K562 (cell line): ENCODE results near the gene LMCD1. TPM values are rescaled to one million over a fixed set of nuclear protein-coding genes. Genes with fewer than 3 reads are reported as not detected.

Source experiments
- ATAC-seq: fragments of 200-7000 bp; cut with Tn5 transposase; 3 replicates; pipeline ENCODE4 v1.9.1; 2020; ENCODE audit warnings: moderate library complexity
- BruUV-seq: library from RNA; stranded (reverse); fragments of 400-500 nt; replicated peaks from 2 replicates; lab custom pipeline; 2021; lab: Mats Ljungman, UMichigan
- CTCF ChIA-PET: fragments of 300-600 bp; formaldehyde crosslinking; extraction: SDS; loops from one replicate; lab custom pipeline; 2021; ENCODE audit warnings: low intra/inter-chr PET ratio; lab: Yijun Ruan, JAX
- POLR2A ChIA-PET: fragments of 300-600, 350-650 bp; sonication (Branson Sonifier 250); formaldehyde crosslinking; extraction: SDS; loops from one replicate; lab custom pipeline; 2021; ENCODE audit warnings: antibody characterized with exemption, inconsistent platforms; lab: Yijun Ruan, JAX
- DNase-seq, 4 experiments: peaks; one replicate each; pipeline versions ENCODE4 v3.0.0 to v3.0.0-alpha.2; 2011 to 2018; ENCODE audit warnings: low spot score in 3 of 4, mixed read lengths in 3 of 4; ENCODE audit errors: extremely low read depth in 1 of 4
- FAIRE-seq: peaks from 2 replicates; lab custom pipeline; 2011; peaks lifted over from hg19 to GRCh38; lab: Jason Lieb, UNC
- H2AFZ ChIP-seq: 2 replicates; pipeline ENCODE4 v1.6.0; 2011; ENCODE audit warnings: low read depth, low read length, control low read depth, inconsistent platforms
- H3K27ac ChIP-seq: fragments of 200-600 bp; 3 replicates; pipeline ENCODE4 v1.8.0; 2011; ENCODE audit warnings: low read depth, mild to moderate bottlenecking, control low read depth, inconsistent platforms, low read length, moderate library complexity, mixed read lengths; ENCODE audit errors: extremely low read depth
- H3K27me3 ChIP-seq, 2 experiments: fragments of 300-600 bp in 1 of 2; 2 replicates in 1 of 2; 3 replicates in 1 of 2; pipeline versions ENCODE4 v1.6.0 to v1.8.0; 2011; ENCODE audit warnings: inconsistent platforms in 2 of 2, low read length in 2 of 2, mild to moderate bottlenecking in 1 of 2, mixed read lengths in 1 of 2, moderate library complexity in 1 of 2; ENCODE audit not compliant: control insufficient read depth in 2 of 2, insufficient read depth in 2 of 2
- H3K36me3 ChIP-seq: fragments of 300-600 bp; 3 replicates; pipeline ENCODE4 v1.8.0; 2011; ENCODE audit warnings: mild to moderate bottlenecking, low read length, inconsistent platforms; ENCODE audit not compliant: control insufficient read depth, insufficient read depth
- H3K4me1 ChIP-seq, 2 experiments: fragments of 200-600 bp in 1 of 2; replicated peaks in 1 of 2; 2 replicates in 1 of 2; 3 replicates in 1 of 2; pipeline versions ENCODE4 v1.5.1 to v1.8.0; 2011; ENCODE audit warnings: inconsistent platforms in 2 of 2, low read length in 2 of 2, mild to moderate bottlenecking in 1 of 2, mixed read lengths in 1 of 2, moderate library complexity in 1 of 2; ENCODE audit not compliant: control insufficient read depth in 2 of 2, insufficient read depth in 2 of 2
- H3K4me2 ChIP-seq: 2 replicates; pipeline ENCODE4 v1.6.1; 2011; ENCODE audit warnings: low read length, control low read depth, inconsistent platforms, mixed read lengths; ENCODE audit not compliant: insufficient read depth
- H3K4me3 ChIP-seq: fragments of 200-600 bp; sonication (generic), shearing (Covaris generic); 2 replicates; pipeline ENCODE4 v1.5.1; 2016; ENCODE audit warnings: control low read depth, inconsistent platforms
- H3K79me2 ChIP-seq: fragments of 200-600 bp; 3 replicates; pipeline ENCODE4 v1.8.0; 2011; ENCODE audit warnings: low read length, inconsistent platforms; ENCODE audit not compliant: control insufficient read depth, insufficient read depth
- H3K9ac ChIP-seq, 2 experiments: 2 replicates each; pipeline versions ENCODE4 v1.6.0 to v1.6.1; 2011; ENCODE audit warnings: low read depth in 2 of 2, low read length in 2 of 2, control low read depth in 1 of 2, inconsistent platforms in 1 of 2, mild to moderate bottlenecking in 1 of 2, mixed read lengths in 1 of 2; ENCODE audit not compliant: insufficient read depth in 1 of 2
- H3K9me1 ChIP-seq: one replicate; pipeline ENCODE4 v1.6.0; 2011; ENCODE audit warnings: inconsistent platforms, mild to moderate bottlenecking, low read length, moderate library complexity; ENCODE audit not compliant: control insufficient read depth, insufficient read depth
- H3K9me3 ChIP-seq: replicated peaks from 2 replicates; pipeline ENCODE4 v1.5.1; 2011; ENCODE audit warnings: low read depth, low read length, inconsistent platforms; ENCODE audit not compliant: control insufficient read depth, insufficient read depth
- H4K20me1 ChIP-seq: replicated peaks from 2 replicates; pipeline ENCODE4 v1.6.1; 2011; ENCODE audit warnings: low read length, inconsistent platforms, mixed read lengths; ENCODE audit not compliant: control insufficient read depth, insufficient read depth
- CBX1 ChIP-seq: sonication (generic); IDR thresholded peaks from 2 replicates; pipeline ENCODE4 v1.6.1; 2016; ENCODE audit warnings: antibody characterized with exemption, low read depth, mild to moderate bottlenecking
- ETV6 ChIP-seq, 3 experiments: fragments of 150-350 bp in 1 of 3; sonication (generic) in 1 of 3; formaldehyde crosslinking in 1 of 3; IDR thresholded peaks; 2 replicates each; pipeline versions ENCODE4 v1.6.1 to v1.8.0; 2014 to 2022; ENCODE audit warnings: borderline replicate concordance in 2 of 3, low read depth in 2 of 3, antibody characterized with exemption in 1 of 3, low read length in 1 of 3, mild to moderate bottlenecking in 1 of 3, missing genetic modification reagents in 1 of 3
- EZH2 ChIP-seq: IDR thresholded peaks from 2 replicates; pipeline ENCODE4 v1.6.1; 2012; ENCODE audit warnings: low read depth, mild to moderate bottlenecking, inconsistent platforms, low read length, borderline replicate concordance
- MAFK ChIP-seq: IDR thresholded peaks from 2 replicates; pipeline ENCODE4 v1.6.1; 2011; ENCODE audit warnings: low read length, improper control_type of control experiment
- MAZ ChIP-seq, 2 experiments: fragments of 450-650 bp in 1 of 2; sonication (generic) in 1 of 2; formaldehyde crosslinking; IDR thresholded peaks in 1 of 2; conservative IDR thresholded peaks in 1 of 2; 2 replicates each; pipeline versions ENCODE4 v1.4.0 to v1.5.0; 2020; ENCODE audit warnings: mild to moderate bottlenecking in 1 of 2, missing genetic modification reagents in 1 of 2
- MBD2 ChIP-seq: sonication (generic); IDR thresholded peaks from 2 replicates; pipeline ENCODE4 v1.6.1; 2016; ENCODE audit warnings: low read depth, borderline replicate concordance
- MITF ChIP-seq: IDR thresholded peaks from 2 replicates; pipeline ENCODE4 v1.6.1; 2014; ENCODE audit warnings: antibody characterized with exemption
- PTBP1 ChIP-seq: fragments of 200-400 bp; formaldehyde crosslinking; IDR thresholded peaks from 2 replicates; pipeline ENCODE4 v1.6.1; 2017; ENCODE audit warnings: low read depth, low read length
- SMARCB1 ChIP-seq: IDR thresholded peaks from 2 replicates; pipeline ENCODE4 v1.6.1; 2011; ENCODE audit warnings: improper control_type of control experiment, low read depth; ENCODE audit not compliant: insufficient read length
- SRSF7 ChIP-seq: fragments of 200-400 bp; formaldehyde crosslinking; optimal IDR thresholded peaks from 2 replicates; pipeline ENCODE3; 2017; ENCODE audit warnings: mild to moderate bottlenecking, low read depth, low read length
- ZNF143 ChIP-seq: sonication (generic); formaldehyde crosslinking; IDR thresholded peaks from 2 replicates; pipeline ENCODE4 v1.9.0; 2022; ENCODE audit warnings: mild to moderate bottlenecking, missing genetic modification reagents
- ZNF347 ChIP-seq: fragments of 450-650 bp; formaldehyde crosslinking; IDR thresholded peaks from 2 replicates; pipeline ENCODE4 v1.4.0; 2020; ENCODE audit warnings: low read depth, mild to moderate bottlenecking, moderate library complexity
- ZNF445 ChIP-seq: fragments of 250-450 bp; sonication (Bioruptor Pico); IDR thresholded peaks from 2 replicates; pipeline ENCODE4 v1.4.0; 2020; ENCODE audit warnings: low read depth, mild to moderate bottlenecking, moderate library complexity
- ZNF766 ChIP-seq: fragments of 200-800 bp; sonication (Bioruptor generic); conservative IDR thresholded peaks from 2 replicates; pipeline ENCODE4 v1.6.1; 2016; ENCODE audit warnings: missing genetic modification characterization, missing compliant biosample characterization
- ZSCAN32 ChIP-seq: fragments of 450-650 bp; formaldehyde crosslinking; IDR thresholded peaks from 2 replicates; pipeline ENCODE4 v1.4.0; 2020; ENCODE audit warnings: mild to moderate bottlenecking, moderate library complexity
- WGBS: fragments of 100-300 bp; shearing (Covaris generic); methylation state at CpG from one replicate; pipeline ENCODE4 v1.1.6; 2016; ENCODE audit warnings: low coverage, mixed read lengths; ENCODE audit not compliant: insufficient coverage; ENCODE audit errors: missing lambda C conversion rate; 5-methylcytosine and 5-hydroxymethylcytosine counted together
- in situ Hi-C: fragments of 300-500 bp; cut with MboI; formaldehyde crosslinking; loops from 4 replicates; pipeline ENCODE4 v1.15.0; 2018; ENCODE audit warnings: inconsistent platforms, mixed read lengths
- intact Hi-C: fragments of 100-400 bp; cut with micrococcal nuclease; formaldehyde crosslinking; loops from 2 replicates; pipeline ENCODE4 v1.14.2; 2022
- polyA plus RNA-seq, 8 experiments: library from polyadenylated mRNA; depleted of rRNA in 4 of 8; stranded (reverse) in 5 of 8; unstranded in 3 of 8; fragments of >200 nt; fragmentation: Nextera tagmentation in 2 of 8; fragmentation: Illumina TruSeq in 1 of 8; extraction: Ambion mirVana in 2 of 8; extraction: Trizol in 1 of 8; gene quantifications; 2 replicates each; pipeline versions ENCODE4 v1.2.1 to v1.2.3, GENCODE V29; 2011 to 2014; ENCODE audit warnings: inconsistent platforms in 1 of 8, missing spikeins in 1 of 8
- total RNA-seq, 7 experiments: library from RNA; depleted of rRNA in 6 of 7; stranded (reverse); fragments of >200 nt in 6 of 7; fragmentation: Illumina TruSeq in 2 of 7; extraction: Trizol in 2 of 7; gene quantifications; 2 replicates each; pipeline versions ENCODE4 v1.2.1 to v1.2.3, GENCODE V29; 2011 to 2021; ENCODE audit warnings: low replicate concordance in 1 of 7
- TF ChIP-seq, protein P1 (sequence below): fragments of 450-650 bp; IDR thresholded peaks from 2 replicates; pipeline ENCODE4 v1.6.1; 2016; ENCODE audit warnings: mild to moderate bottlenecking
- TF ChIP-seq, protein P2 (sequence below): sonication (generic); formaldehyde crosslinking; IDR thresholded peaks from 2 replicates; pipeline ENCODE4 v1.8.0; 2022; ENCODE audit warnings: mild to moderate bottlenecking, missing genetic modification reagents

The LMCD1 gene
- total and polyA plus RNA-seq, 9 of the 15 experiments (the other 6 are each of a cell fraction or from before 2014, with no cell fraction given) = 0.60 TPM; not detected in 8

DNA sequence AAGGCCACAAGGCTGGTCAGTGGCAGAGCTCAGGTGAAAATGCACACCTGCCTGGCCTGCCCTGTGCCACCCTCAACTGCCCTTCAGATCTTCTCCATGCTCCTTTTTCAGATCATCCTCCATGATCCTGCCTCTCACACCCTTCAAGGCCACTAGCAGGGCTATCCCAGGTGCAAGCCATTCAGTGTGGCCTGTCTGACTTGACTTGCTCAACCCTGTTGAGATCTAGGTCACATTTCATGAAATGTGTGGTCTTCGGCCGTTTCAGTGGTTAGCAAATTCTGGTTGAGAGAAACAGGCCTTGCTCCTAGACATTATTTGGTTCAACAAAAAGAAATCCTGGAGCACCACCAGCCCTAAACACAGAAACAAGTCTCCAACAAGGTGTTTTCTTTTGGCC is 26.6 kb upstream of the LMCD1 start:
- Histone ChIP-seq H3K4me1 (no peaks in the 10 kb centered on the region), H3K9ac (no peak overlapping the region), H3K36me3 (no peaks in the 10 kb centered on the region), H3K27ac (no peak overlapping the region), H3K27me3 (no peaks in the 10 kb centered on the region), H3K79me2 (no peaks in the 10 kb centered on the region), H3K4me2 (no peak overlapping the region), H4K20me1 (no peaks in the 10 kb centered on the region), H3K4me3 (no peak overlapping the region), H3K9me3 (no peaks in the 10 kb centered on the region), H3K9me1 (no peaks in the 10 kb centered on the region), H2AFZ (no peak overlapping the region)
- DNase-seq (no peak), FAIRE-seq (no peak), ATAC-seq (no peak)
- no TSS peak for BruUV-seq
- TF ChIP-seq MITF (no peak), EZH2 (no peak), ZNF347 (CRISPR knock-in tag) (no peak), ZNF445 (CRISPR knock-in tag) (no peak), ZNF143 (CRISPR knock-in tag) (no peak), SMARCB1 (no peak), PTBP1 (no peak), ETV6 (IDR thresholded peaks at IDR 0.05; ENCODE audit: borderline replicate concordance in 1 of 2, low read depth in 2 of 2, low read length in 1 of 2) (no peak), ETV6 (CRISPR knock-in tag; IDR thresholded peaks at IDR 0.05; ENCODE audit: borderline replicate concordance) (no peak), ZNF766 (CRISPR knock-in tag) (no peak), CBX1 (no peak), MAFK (no peak), ZSCAN32 (CRISPR knock-in tag) (no peak), MBD2 (no peak), MAZ (CRISPR knock-in tag; conservative IDR thresholded peaks at IDR 0.05 in 1 of 2, IDR thresholded peaks at IDR 0.05 in 1 of 2) (no peak), SRSF7 (no peak)
- TF ChIP-seq, protein P1, sequence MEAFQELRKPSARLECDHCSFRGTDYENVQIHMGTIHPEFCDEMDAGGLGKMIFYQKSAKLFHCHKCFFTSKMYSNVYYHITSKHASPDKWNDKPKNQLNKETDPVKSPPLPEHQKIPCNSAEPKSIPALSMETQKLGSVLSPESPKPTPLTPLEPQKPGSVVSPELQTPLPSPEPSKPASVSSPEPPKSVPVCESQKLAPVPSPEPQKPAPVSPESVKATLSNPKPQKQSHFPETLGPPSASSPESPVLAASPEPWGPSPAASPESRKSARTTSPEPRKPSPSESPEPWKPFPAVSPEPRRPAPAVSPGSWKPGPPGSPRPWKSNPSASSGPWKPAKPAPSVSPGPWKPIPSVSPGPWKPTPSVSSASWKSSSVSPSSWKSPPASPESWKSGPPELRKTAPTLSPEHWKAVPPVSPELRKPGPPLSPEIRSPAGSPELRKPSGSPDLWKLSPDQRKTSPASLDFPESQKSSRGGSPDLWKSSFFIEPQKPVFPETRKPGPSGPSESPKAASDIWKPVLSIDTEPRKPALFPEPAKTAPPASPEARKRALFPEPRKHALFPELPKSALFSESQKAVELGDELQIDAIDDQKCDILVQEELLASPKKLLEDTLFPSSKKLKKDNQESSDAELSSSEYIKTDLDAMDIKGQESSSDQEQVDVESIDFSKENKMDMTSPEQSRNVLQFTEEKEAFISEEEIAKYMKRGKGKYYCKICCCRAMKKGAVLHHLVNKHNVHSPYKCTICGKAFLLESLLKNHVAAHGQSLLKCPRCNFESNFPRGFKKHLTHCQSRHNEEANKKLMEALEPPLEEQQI = no peak
- TF ChIP-seq, protein P2, sequence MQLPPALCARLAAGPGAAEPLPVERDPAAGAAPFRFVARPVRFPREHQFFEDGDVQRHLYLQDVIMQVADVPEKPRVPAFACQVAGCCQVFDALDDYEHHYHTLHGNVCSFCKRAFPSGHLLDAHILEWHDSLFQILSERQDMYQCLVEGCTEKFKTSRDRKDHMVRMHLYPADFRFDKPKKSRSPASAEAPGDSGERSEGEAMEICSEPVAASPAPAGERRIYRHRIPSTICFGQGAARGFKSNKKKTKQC (CRISPR knock-in tag) = no peak
- intact Hi-C loops (no loop called here), in situ Hi-C loops (no loop called here)
- POLR2A ChIA-PET = no interaction called here
- CTCF ChIA-PET = no interaction called here
- 2% methylated on average over 2 of the region's 2 CpGs for WGBS
